DMS 273 (cell line): ENCODE data around the gene SELPLG.
A peak's percentile ranks its signal among the peaks of the same experiment; 100 is the strongest.
"Not testable (repeated sequence)": the region's sequence is repeated elsewhere in the genome, so short reads cannot be mapped to it uniquely, and the experiment has no call there.

ENCODE experiments used
- DNase-seq: peaks from one replicate; lab custom pipeline; 2025; ENCODE audit not compliant: unreplicated experiment; lab: John Stamatoyannopoulos, UW

The SELPLG gene

DNA sequence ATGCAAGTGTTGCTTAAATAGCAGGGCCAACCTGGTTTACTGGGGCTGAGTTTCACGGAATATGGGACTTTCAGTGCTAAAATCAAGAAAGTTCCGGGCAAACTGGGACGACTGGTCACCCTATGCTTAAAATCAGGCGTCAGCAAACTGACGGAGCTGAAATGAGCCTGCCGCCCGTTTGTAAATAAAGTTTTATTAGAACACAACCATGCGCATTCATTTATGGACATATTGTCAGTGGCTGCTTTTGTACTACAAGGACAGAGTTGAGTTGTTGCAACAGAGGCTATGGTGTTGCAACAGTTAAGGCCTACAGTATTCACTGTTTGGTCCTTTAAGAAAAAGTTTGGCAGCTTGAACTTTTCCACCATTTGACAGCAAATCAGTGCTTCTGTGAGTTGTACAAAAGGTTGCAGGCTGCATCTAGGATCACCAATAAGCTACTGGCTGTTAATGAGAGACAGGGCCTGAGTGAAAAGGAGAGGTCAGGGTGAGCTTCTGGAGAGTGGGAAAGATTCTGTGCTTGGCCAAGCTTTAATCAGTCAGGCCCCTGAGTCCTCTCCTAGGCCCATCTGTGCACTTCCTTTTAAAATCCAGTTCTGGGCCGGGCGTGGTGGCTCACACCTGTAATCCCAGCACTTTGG lies 13.3 kb downstream of the SELPLG start:
- no peak for DNase-seq

DNA sequence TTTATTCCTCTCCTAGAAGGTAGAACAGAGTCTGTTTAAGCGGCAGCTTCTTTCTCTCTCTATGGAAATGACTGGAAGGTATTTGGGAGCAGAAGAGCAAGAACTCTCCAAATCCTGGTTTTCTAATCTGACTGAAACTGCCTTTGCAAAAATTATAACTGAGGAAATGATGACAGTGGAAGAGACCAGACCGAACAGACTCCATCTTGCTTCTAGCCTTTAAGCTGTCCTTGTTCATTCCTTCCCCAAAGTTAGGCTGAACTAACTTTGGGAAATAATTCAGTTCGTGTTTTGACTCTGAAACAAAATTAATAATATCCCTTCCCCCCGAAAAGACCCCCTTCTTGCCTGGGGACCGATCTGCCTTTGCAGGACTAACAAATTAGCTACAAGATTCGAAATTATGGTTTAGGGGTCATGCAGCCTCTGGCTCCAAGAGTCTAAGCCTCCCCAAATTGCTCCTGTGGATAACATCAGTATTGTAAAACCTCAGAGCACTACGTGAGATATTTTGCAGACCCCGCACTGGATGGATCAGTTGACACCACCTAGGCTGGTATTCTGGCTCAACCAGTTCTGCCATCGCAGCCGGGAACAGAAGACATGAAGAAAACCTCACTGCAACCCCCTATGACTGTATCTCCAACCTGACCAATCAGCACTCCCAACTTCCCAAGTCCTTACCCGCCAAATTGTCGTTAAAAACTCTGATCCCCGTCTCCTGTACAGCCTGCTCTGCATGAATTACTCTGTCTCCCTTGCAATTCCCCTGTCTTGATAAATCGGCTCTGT lies 14.1 kb downstream of the SELPLG start:
- no peak for DNase-seq

DNA sequence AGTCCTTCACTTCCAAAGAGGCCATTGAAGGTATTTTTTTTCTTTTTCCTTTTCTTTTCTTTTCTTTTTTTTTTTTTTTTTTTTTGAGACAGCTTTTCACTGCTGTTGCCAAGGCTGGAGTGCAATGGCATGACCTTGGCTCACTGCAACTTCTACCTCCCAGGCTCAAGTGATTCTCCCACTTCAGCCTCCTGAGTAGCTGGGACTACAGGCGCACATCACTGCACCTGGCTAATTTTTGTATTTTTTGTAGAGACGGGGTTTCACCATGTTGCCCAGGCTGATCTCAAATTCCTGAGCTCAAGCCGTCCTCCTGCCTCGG lies 14.8 kb downstream of the SELPLG start:
- not testable (repeated sequence) for DNase-seq

DNA sequence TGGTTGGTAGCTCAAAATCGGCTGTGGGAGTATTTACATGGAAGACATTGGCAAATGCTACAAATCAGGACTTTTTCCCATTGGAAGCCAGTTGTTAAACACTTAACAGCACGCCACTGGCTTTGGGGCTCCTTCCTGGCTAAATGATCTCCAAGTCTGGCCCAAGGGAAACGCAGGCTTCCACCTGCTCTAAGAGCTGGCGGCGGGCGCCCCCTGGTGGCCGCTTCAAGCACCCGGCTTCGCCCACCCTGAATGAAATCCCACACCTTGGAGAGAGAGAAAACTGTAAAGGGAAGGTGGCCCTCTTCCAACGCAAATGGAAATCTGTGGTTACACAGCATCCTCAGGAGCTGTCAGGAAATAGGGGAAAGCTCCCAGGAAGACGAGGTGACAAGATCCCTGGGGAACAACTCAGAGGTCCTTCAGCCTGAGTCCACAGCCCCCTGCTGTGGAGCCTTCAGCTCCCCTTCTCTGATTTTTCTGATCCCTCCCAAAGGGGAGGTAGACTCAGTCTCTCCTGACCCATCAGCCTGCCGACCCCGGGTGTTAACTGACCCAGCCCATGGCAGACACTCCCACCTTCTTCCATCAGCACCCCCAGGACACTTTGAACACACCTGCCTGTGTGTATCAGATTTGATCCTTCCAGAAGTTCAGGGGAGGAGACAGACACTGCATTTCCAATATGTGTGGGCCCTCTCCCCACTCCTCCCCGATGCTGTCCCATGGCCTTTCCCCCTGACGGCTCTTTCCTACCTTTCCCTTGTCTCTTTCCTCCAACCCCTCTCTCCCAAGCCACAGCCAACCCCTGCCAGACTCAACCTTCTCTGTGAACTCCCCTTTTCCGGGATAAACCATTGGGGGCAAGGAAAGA lies 15.4 kb downstream of the SELPLG start:
- peak; percentile 91 for DNase-seq

- no peak for DNase-seq
Observed at GRCh38 chr12:108616941-108617858, 16.5 kb downstream of the SELPLG start.

DNA sequence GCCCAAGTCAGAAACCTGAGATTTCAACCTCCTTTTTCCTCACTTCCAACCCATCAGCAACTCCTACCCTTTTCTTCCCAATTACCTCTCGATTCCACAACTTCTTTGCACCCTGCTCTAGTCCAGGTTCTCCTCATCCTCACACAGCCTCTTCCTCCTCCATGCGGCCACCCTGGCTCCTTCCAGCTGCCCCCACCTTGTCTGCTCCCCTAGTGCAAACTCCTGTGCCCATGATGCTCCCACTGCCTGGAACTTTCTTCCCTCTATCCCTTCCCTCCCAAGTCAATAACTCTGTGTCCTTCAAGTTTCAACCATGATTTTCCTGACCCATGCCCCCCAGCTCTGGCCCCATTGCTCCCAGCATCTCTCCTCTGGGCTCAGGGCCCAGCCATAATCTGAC lies 17.3 kb downstream of the SELPLG start:
- no peak for DNase-seq

- DNase-seq: no peak
Observed at GRCh38 chr12:108615918-108616317, 17.8 kb downstream of the SELPLG start.

- DNase-seq: no peak
Observed at GRCh38 chr12:108614639-108615038, 19.1 kb downstream of the SELPLG start.

- DNase-seq: no peak
Observed at GRCh38 chr12:108614041-108614440, 19.7 kb downstream of the SELPLG start.

DNA sequence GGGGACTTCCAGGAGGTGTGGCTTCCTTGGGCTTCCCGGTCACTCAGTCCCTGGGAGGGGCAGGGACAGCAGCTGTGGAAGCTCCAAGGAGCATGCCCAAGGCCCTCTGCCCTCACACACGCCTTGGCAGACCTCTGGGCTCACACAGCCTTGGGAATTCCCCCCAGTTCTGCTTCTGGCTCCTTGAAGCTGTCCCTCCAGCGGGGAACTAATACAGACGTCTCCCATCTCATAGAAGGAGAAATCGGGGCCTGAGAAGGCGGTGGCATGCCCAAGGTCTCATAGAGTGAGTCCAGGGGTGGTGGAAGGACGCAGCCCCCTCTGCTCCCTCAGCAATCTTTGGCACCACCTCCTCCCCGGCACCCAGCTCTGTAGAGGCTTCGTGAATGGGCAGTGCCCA lies 20.1 kb downstream of the SELPLG start:
- no peak for DNase-seq

DNA sequence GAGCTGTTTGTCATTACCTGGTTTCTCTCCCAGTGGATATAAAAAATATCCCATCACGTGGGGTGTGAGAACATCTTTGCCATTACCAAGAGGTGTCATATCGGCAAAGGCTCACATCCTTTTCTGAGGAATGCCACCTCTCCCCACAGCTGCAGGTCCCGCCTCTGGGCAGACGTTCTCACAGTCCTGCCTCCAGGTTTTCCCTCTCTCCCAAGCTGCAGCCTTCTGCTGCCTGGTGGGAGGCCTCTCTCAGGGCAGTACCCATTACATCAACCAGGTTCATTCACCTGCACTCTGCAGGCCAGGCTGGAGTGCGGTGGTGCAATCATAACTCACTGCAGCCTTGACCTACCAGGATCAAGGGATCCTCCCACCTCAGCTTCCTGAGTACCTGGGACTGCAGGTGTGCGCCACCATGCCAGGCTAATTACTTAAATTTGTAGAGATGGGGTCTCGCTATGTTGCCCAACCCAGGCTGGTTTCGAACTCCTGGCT lies 20.9 kb downstream of the SELPLG start:
- DNase-seq: peak; percentile 26

DNA sequence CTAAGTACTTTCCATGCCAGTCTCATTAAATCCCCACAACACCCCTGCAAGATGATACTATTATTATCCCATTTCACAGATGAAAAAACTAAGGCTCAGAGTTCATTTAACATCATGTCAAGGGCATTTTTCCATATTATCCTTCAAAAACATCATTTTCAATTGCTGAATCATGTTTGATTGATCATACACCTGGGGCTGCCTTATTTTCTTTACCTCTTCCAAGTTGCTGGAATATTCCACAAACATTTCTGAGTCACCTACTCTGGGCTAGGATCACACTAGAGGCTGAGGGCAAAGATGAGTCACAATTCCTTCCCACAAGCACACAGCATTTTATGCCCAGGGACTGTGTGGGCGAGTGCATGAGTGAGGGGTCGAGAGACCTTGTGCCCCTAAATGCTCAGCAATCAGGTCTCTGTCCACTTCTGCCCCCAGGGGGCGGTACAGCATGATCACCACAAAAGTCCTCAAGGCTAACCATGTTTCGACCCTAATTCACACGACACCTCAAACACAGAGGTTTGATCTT lies 21.7 kb downstream of the SELPLG start:
- peak; percentile 57 for DNase-seq

DNA sequence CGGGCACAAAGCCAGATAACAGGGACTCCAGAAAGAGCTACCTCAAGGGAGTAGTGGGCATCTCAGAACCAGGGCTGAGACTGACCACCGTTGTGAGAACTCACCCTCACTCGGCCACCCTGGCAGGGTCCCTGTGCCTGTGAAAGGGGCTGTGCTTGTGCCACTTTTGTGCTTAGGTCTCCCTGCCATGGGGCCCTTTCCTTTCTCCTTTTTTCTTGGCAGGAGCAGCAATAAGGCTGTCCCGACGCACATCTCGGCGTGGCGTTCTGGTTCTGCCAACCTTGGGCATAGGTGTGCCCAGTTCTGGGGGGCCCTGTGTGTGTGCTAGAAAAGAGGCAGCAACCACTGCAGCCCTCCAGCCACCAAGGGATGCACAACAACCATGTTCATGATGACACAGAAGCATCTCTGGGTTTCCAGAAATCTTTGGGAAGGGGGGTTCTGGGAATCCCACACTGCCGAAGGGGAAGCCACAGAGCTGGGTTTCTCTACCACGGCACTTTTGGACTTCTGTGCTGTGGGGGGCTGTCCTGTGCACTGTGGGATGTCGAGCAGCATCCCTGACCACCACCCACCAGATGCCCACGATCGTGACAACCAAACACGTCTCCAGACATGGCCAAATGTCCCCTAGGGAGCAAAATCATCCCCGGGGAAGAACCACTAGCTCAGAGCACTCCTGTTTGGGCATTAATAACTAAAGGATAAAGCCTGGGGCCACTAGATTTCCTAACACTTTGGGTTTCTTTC lies 22.7 kb downstream of the SELPLG start:
- no peak for DNase-seq

DNA sequence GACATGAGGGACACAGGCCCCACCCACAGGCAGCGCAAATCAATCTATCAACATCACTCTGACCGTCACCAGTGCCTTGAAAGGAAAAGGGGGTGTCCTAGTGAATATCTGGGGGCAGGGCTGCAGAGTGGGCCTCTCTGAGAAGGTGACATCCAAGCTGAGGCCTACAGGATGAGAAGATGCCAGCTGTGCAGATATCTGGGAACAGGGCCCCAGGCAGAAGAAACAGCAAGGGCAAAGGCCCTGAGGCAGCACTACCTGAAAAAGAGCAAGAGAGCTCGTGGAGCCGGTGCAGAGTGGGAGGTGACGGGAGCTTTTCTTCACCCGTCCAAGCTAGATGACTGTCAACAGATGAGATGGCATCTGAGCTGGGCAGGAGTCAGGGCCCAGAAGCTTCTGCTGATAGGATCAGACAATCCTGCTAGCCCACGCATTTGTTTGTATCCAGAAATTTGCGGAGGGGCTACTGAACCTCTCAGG lies 23.3 kb downstream of the SELPLG start:
- no peak for DNase-seq

GRCh38 chr12:108609537-108610335 lies 24.0 kb downstream of the SELPLG start:
- DNase-seq: no peak

DNA sequence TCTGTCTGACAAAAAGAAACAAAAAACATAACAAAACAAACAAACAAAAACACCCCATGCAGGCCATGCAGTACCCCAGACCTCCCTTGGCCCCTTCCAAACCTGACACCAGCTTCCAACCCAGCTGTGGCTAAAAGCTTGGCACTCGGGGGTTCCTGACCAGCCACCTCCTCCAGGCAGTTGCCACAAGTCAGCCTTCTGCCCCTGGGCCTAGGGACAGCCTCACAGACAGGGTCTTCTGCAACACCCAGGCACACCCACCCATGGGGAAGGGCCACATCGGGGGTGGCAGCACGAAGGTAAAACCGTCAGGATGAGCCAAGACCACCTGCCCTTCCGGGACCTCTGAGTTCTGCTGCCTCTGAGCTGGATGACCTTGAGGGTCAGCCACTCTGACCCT lies 25.1 kb downstream of the SELPLG start:
- DNase-seq: no peak

GRCh38 chr12:108607981-108608600 lies 25.6 kb downstream of the SELPLG start:
- DNase-seq: no peak

GRCh38 chr12:108606492-108606891 lies 27.2 kb downstream of the SELPLG start:
- DNase-seq: peak; percentile 61
